GM19324 (cell line): ENCODE measurements around the gene STK24.

Experiments
- ATAC-seq: cut with Tn5 transposase; IDR thresholded peaks from one replicate; pipeline ENCODE4 v1.9.1; 2021; ENCODE audit warnings: mild to moderate bottlenecking, moderate library complexity; ENCODE audit not compliant: unreplicated experiment, low FRiP score

STK24 gene

GRCh38 chr13:98459721-98460370 is 117.1 kb downstream of the STK24 start:
- ATAC-seq = no peak

GRCh38 chr13:98459171-98459681 is 117.7 kb downstream of the STK24 start:
- no peak for ATAC-seq

GRCh38 chr13:98458431-98458830 is 118.5 kb downstream of the STK24 start:
- no peak for ATAC-seq

- ATAC-seq = no peak
These were observed 119.9 kb downstream of the STK24 start for GRCh38 chr13:98457053-98457452.

- no peak for ATAC-seq
These were observed 120.5 kb downstream of the STK24 start for GRCh38 chr13:98456413-98456845.

- no peak for ATAC-seq
These were observed 122.5 kb downstream of the STK24 start for GRCh38 chr13:98454389-98454881.

- no peak for ATAC-seq
These were observed 123.8 kb downstream of the STK24 start for GRCh38 chr13:98452851-98453843.

GRCh38 chr13:98451676-98452470 is 125.0 kb downstream of the STK24 start:
- ATAC-seq = no peak

GRCh38 chr13:98450539-98451111 is 126.3 kb downstream of the STK24 start:
- ATAC-seq = no peak

- no peak for ATAC-seq
These were observed 126.9 kb downstream of the STK24 start for GRCh38 chr13:98450026-98450425.

- no peak for ATAC-seq
These were observed 127.6 kb downstream of the STK24 start for GRCh38 chr13:98449273-98449672.

GRCh38 chr13:98448642-98448928 is 128.3 kb downstream of the STK24 start:
- ATAC-seq = no peak

GRCh38 chr13:98447881-98448641 is 128.8 kb downstream of the STK24 start:
- no peak for ATAC-seq

- no peak for ATAC-seq
These were observed 129.8 kb downstream of the STK24 start for GRCh38 chr13:98447130-98447529.

- no peak for ATAC-seq
These were observed 130.7 kb downstream of the STK24 start for GRCh38 chr13:98446234-98446621.

- ATAC-seq = peak; percentile 80
These were observed 131.3 kb downstream of the STK24 start for GRCh38 chr13:98445340-98446233.

- no peak for ATAC-seq
These were observed 132.5 kb downstream of the STK24 start for GRCh38 chr13:98444381-98444780.

- no peak for ATAC-seq
These were observed 133.0 kb downstream of the STK24 start for GRCh38 chr13:98443800-98444325.
